OCI-LY3 (cell line): ENCODE data around the gene CDH15.

Experiments used
- CTCF ChIP-seq: fragments of 200-600, 300-600 bp; sonication (generic); IDR thresholded peaks from 2 replicates; pipeline ENCODE4 v1.5.1; 2014; ENCODE audit warnings: antibody characterized with exemption, low read length, low read depth
- EZH2phosphoT487 ChIP-seq: fragments of 200-600 bp; shearing (Covaris generic); IDR thresholded peaks from 2 replicates; pipeline ENCODE4 v1.6.1; 2018; ENCODE audit warnings: antibody characterized with exemption, mixed run types, low read depth

- TF ChIP-seq CTCF: no peak
- TF ChIP-seq EZH2phosphoT487: no peak
Observed at GRCh38 chr16:89190150-89190958, 18.8 kb downstream of the CDH15 start.
